K562 (cell line): ENCODE data around the gene ULBP1. TPM values are rescaled to one million over a fixed set of nuclear protein-coding genes. Genes with fewer than 3 reads are reported as not detected.
"Not testable (repeated sequence)": the region's sequence is repeated elsewhere in the genome, so short reads cannot be mapped to it uniquely, and the experiment has no call there.

Experiments used
- ATAC-seq: fragments of 200-7000 bp; cut with Tn5 transposase; 3 replicates; pipeline ENCODE4 v1.9.1; 2020; ENCODE audit warnings: moderate library complexity
- BruUV-seq: library from RNA; stranded (reverse); fragments of 400-500 nt; replicated peaks from 2 replicates; lab custom pipeline; 2021; lab: Mats Ljungman, UMichigan
- CTCF ChIA-PET: fragments of 300-600 bp; formaldehyde crosslinking; extraction: SDS; loops from one replicate; lab custom pipeline; 2021; ENCODE audit warnings: low intra/inter-chr PET ratio; lab: Yijun Ruan, JAX
- POLR2A ChIA-PET: fragments of 300-600, 350-650 bp; sonication (Branson Sonifier 250); formaldehyde crosslinking; extraction: SDS; loops from one replicate; lab custom pipeline; 2021; ENCODE audit warnings: antibody characterized with exemption, inconsistent platforms; lab: Yijun Ruan, JAX
- DNase-seq, 4 experiments: peaks; one replicate each; pipeline versions ENCODE4 v3.0.0 to v3.0.0-alpha.2; 2011 to 2018; ENCODE audit warnings: low spot score in 3 of 4, mixed read lengths in 3 of 4; ENCODE audit errors: extremely low read depth in 1 of 4
- FAIRE-seq: peaks from 2 replicates; lab custom pipeline; 2011; peaks lifted over from hg19 to GRCh38; lab: Jason Lieb, UNC
- H2AFZ ChIP-seq: 2 replicates; pipeline ENCODE4 v1.6.0; 2011; ENCODE audit warnings: low read depth, low read length, control low read depth, inconsistent platforms
- H3K27ac ChIP-seq: fragments of 200-600 bp; 3 replicates; pipeline ENCODE4 v1.8.0; 2011; ENCODE audit warnings: low read depth, mild to moderate bottlenecking, control low read depth, inconsistent platforms, low read length, moderate library complexity, mixed read lengths; ENCODE audit errors: extremely low read depth
- H3K27me3 ChIP-seq, 2 experiments: fragments of 300-600 bp in 1 of 2; 2 replicates in 1 of 2; 3 replicates in 1 of 2; pipeline versions ENCODE4 v1.6.0 to v1.8.0; 2011; ENCODE audit warnings: inconsistent platforms in 2 of 2, low read length in 2 of 2, mild to moderate bottlenecking in 1 of 2, mixed read lengths in 1 of 2, moderate library complexity in 1 of 2; ENCODE audit not compliant: control insufficient read depth in 2 of 2, insufficient read depth in 2 of 2
- H3K36me3 ChIP-seq: fragments of 300-600 bp; 3 replicates; pipeline ENCODE4 v1.8.0; 2011; ENCODE audit warnings: mild to moderate bottlenecking, low read length, inconsistent platforms; ENCODE audit not compliant: control insufficient read depth, insufficient read depth
- H3K4me1 ChIP-seq, 2 experiments: fragments of 200-600 bp in 1 of 2; replicated peaks in 1 of 2; 2 replicates in 1 of 2; 3 replicates in 1 of 2; pipeline versions ENCODE4 v1.5.1 to v1.8.0; 2011; ENCODE audit warnings: inconsistent platforms in 2 of 2, low read length in 2 of 2, mild to moderate bottlenecking in 1 of 2, mixed read lengths in 1 of 2, moderate library complexity in 1 of 2; ENCODE audit not compliant: control insufficient read depth in 2 of 2, insufficient read depth in 2 of 2
- H3K4me2 ChIP-seq: 2 replicates; pipeline ENCODE4 v1.6.1; 2011; ENCODE audit warnings: low read length, control low read depth, inconsistent platforms, mixed read lengths; ENCODE audit not compliant: insufficient read depth
- H3K4me3 ChIP-seq: fragments of 200-600 bp; sonication (generic), shearing (Covaris generic); 2 replicates; pipeline ENCODE4 v1.5.1; 2016; ENCODE audit warnings: control low read depth, inconsistent platforms
- H3K79me2 ChIP-seq: fragments of 200-600 bp; 3 replicates; pipeline ENCODE4 v1.8.0; 2011; ENCODE audit warnings: low read length, inconsistent platforms; ENCODE audit not compliant: control insufficient read depth, insufficient read depth
- H3K9ac ChIP-seq, 2 experiments: 2 replicates each; pipeline versions ENCODE4 v1.6.0 to v1.6.1; 2011; ENCODE audit warnings: low read depth in 2 of 2, low read length in 2 of 2, control low read depth in 1 of 2, inconsistent platforms in 1 of 2, mild to moderate bottlenecking in 1 of 2, mixed read lengths in 1 of 2; ENCODE audit not compliant: insufficient read depth in 1 of 2
- H3K9me1 ChIP-seq: one replicate; pipeline ENCODE4 v1.6.0; 2011; ENCODE audit warnings: inconsistent platforms, mild to moderate bottlenecking, low read length, moderate library complexity; ENCODE audit not compliant: control insufficient read depth, insufficient read depth
- H3K9me3 ChIP-seq: replicated peaks from 2 replicates; pipeline ENCODE4 v1.5.1; 2011; ENCODE audit warnings: low read depth, low read length, inconsistent platforms; ENCODE audit not compliant: control insufficient read depth, insufficient read depth
- H4K20me1 ChIP-seq: replicated peaks from 2 replicates; pipeline ENCODE4 v1.6.1; 2011; ENCODE audit warnings: low read length, inconsistent platforms, mixed read lengths; ENCODE audit not compliant: control insufficient read depth, insufficient read depth
- NFYB ChIP-seq: IDR thresholded peaks from 2 replicates; pipeline ENCODE4 v1.6.1; 2011; ENCODE audit warnings: mild to moderate bottlenecking, moderate library complexity; ENCODE audit not compliant: insufficient read length; ENCODE audit errors: extremely low read depth
- NR3C1 ChIP-seq: sonication (generic); formaldehyde crosslinking; IDR thresholded peaks from 2 replicates; pipeline ENCODE4 v1.8.1; 2022; ENCODE audit warnings: missing genetic modification reagents
- SETDB1 ChIP-seq: IDR thresholded peaks from one replicate; pipeline ENCODE4 v1.6.1; 2012; ENCODE audit warnings: low read length, control low read depth, inconsistent platforms
- ZNF75A ChIP-seq: fragments of 450-650 bp; formaldehyde crosslinking; IDR thresholded peaks from 2 replicates; pipeline ENCODE4 v1.4.0; 2020; ENCODE audit warnings: mild to moderate bottlenecking
- WGBS: fragments of 100-300 bp; shearing (Covaris generic); methylation state at CpG from one replicate; pipeline ENCODE4 v1.1.6; 2016; ENCODE audit warnings: low coverage, mixed read lengths; ENCODE audit not compliant: insufficient coverage; ENCODE audit errors: missing lambda C conversion rate; 5-methylcytosine and 5-hydroxymethylcytosine counted together
- in situ Hi-C: fragments of 300-500 bp; cut with MboI; formaldehyde crosslinking; loops from 4 replicates; pipeline ENCODE4 v1.15.0; 2018; ENCODE audit warnings: inconsistent platforms, mixed read lengths
- intact Hi-C: fragments of 100-400 bp; cut with micrococcal nuclease; formaldehyde crosslinking; loops from 2 replicates; pipeline ENCODE4 v1.14.2; 2022
- polyA plus RNA-seq, 8 experiments: library from polyadenylated mRNA; depleted of rRNA in 4 of 8; stranded (reverse) in 5 of 8; unstranded in 3 of 8; fragments of >200 nt; fragmentation: Nextera tagmentation in 2 of 8; fragmentation: Illumina TruSeq in 1 of 8; extraction: Ambion mirVana in 2 of 8; extraction: Trizol in 1 of 8; gene quantifications; 2 replicates each; pipeline versions ENCODE4 v1.2.1 to v1.2.3, GENCODE V29; 2011 to 2014; ENCODE audit warnings: inconsistent platforms in 1 of 8, missing spikeins in 1 of 8
- total RNA-seq, 7 experiments: library from RNA; depleted of rRNA in 6 of 7; stranded (reverse); fragments of >200 nt in 6 of 7; fragmentation: Illumina TruSeq in 2 of 7; extraction: Trizol in 2 of 7; gene quantifications; 2 replicates each; pipeline versions ENCODE4 v1.2.1 to v1.2.3, GENCODE V29; 2011 to 2021; ENCODE audit warnings: low replicate concordance in 1 of 7
- TF ChIP-seq, protein P1 (sequence below), 2 experiments: fragments of 450-650 bp in 1 of 2; sonication (generic) in 1 of 2; formaldehyde crosslinking in 1 of 2; IDR thresholded peaks; 2 replicates each; pipeline versions ENCODE4 v1.7.1 to v1.9.0; 2016 to 2022; ENCODE audit warnings: inconsistent platforms in 1 of 2, mild to moderate bottlenecking in 1 of 2, missing genetic modification reagents in 1 of 2

The ULBP1 gene
- total and polyA plus RNA-seq, 9 of the 15 experiments (the other 6 are each of a cell fraction or from before 2014, with no cell fraction given): 0.33 to 6.0 (median 2.5) TPM

DNA sequence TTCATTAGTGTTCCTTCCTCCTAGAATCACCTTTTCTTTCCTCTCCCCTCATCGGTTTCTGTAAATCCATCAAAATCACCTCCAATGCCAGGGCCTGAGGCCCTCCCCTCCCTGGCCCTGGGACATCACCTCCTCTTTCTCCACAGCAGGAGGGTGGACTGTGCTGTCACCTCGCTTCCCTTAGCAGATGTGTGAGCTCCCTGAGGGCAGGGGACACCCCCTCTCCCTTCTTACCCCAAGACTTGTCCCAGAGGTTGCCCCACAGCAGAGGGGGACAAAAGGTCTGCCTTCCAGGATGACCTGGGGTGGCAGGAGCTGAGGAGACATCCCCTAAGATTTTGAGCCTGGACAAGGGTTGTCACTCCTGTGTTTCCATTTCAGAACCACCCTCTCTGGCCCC, 5.9 kb downstream of the ULBP1 start (continued):
- TF ChIP-seq, protein P1, sequence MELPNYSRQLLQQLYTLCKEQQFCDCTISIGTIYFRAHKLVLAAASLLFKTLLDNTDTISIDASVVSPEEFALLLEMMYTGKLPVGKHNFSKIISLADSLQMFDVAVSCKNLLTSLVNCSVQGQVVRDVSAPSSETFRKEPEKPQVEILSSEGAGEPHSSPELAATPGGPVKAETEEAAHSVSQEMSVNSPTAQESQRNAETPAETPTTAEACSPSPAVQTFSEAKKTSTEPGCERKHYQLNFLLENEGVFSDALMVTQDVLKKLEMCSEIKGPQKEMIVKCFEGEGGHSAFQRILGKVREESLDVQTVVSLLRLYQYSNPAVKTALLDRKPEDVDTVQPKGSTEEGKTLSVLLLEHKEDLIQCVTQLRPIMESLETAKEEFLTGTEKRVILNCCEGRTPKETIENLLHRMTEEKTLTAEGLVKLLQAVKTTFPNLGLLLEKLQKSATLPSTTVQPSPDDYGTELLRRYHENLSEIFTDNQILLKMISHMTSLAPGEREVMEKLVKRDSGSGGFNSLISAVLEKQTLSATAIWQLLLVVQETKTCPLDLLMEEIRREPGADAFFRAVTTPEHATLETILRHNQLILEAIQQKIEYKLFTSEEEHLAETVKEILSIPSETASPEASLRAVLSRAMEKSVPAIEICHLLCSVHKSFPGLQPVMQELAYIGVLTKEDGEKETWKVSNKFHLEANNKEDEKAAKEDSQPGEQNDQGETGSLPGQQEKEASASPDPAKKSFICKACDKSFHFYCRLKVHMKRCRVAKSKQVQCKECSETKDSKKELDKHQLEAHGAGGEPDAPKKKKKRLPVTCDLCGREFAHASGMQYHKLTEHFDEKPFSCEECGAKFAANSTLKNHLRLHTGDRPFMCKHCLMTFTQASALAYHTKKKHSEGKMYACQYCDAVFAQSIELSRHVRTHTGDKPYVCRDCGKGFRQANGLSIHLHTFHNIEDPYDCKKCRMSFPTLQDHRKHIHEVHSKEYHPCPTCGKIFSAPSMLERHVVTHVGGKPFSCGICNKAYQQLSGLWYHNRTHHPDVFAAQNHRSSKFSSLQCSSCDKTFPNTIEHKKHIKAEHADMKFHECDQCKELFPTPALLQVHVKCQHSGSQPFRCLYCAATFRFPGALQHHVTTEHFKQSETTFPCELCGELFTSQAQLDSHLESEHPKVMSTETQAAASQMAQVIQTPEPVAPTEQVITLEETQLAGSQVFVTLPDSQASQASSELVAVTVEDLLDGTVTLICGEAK (IDR thresholded peaks at IDR 0.05): no peak
- TF ChIP-seq, protein P1 (CRISPR knock-in tag; IDR thresholded peaks at IDR 0.05): no peak
- no peak for TF ChIP-seq NFYB
- TF ChIP-seq SETDB1: no peak
- TF ChIP-seq ZNF75A (CRISPR knock-in tag): no peak
- no peak for TF ChIP-seq NR3C1 (CRISPR knock-in tag)

DNA sequence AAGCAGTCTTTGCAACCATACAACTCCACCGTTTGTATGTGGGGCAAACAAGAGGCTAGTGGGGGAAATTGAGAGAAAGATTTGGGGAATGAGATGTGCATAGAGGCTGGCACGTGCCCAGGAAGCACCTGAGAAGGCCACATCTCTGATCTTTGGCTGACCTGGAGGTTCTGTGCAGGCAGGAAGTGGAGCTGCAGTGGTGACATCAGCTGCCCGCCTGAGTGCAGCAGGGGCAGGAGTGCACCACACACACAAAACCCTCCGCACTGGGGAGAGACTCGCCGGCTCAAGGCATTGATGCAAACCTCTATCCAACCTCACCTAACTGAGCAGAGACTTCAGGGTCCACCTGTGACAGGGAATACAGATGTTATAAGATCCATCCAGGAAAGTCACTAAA, 10.7 kb downstream of the ULBP1 start:
- intact Hi-C loops, BruUV-seq, H2AFZ ChIP-seq, H3K36me3 ChIP-seq, in situ Hi-C loops, H4K20me1 ChIP-seq, H3K4me3 ChIP-seq, DNase-seq, CTCF ChIA-PET, H3K79me2 ChIP-seq, H3K27ac ChIP-seq, H3K4me1 ChIP-seq, FAIRE-seq, H3K9me1 ChIP-seq, H3K9ac ChIP-seq, H3K9me3 ChIP-seq, H3K4me2 ChIP-seq: not testable (repeated sequence)
- WGBS: 2% methylated on average over 5 of the region's 6 CpGs
- POLR2A ChIA-PET: interaction anchor here (0.7 kb wide), 1 partner anchor 256 kb away, joined by 3 read pairs; no protein-coding TSS in a partner anchor
- ATAC-seq: peak; percentile 56
- peaks cover 2 to 44% of the 10 kb centered on the region in 2 experiments; a peak in 3 of 5 replicates for H3K27me3 ChIP-seq
